GM18519 (cell line): ENCODE data around the gene TEX14.
"Not testable (repeated sequence)": the region's sequence is repeated elsewhere in the genome, so short reads cannot be mapped to it uniquely, and the experiment has no call there.

ENCODE experiments used
- ATAC-seq: cut with Tn5 transposase; IDR thresholded peaks from one replicate; pipeline ENCODE4 v1.9.1; 2021; ENCODE audit warnings: mild to moderate bottlenecking, moderate library complexity; ENCODE audit not compliant: unreplicated experiment, low FRiP score

Gene TEX14

DNA sequence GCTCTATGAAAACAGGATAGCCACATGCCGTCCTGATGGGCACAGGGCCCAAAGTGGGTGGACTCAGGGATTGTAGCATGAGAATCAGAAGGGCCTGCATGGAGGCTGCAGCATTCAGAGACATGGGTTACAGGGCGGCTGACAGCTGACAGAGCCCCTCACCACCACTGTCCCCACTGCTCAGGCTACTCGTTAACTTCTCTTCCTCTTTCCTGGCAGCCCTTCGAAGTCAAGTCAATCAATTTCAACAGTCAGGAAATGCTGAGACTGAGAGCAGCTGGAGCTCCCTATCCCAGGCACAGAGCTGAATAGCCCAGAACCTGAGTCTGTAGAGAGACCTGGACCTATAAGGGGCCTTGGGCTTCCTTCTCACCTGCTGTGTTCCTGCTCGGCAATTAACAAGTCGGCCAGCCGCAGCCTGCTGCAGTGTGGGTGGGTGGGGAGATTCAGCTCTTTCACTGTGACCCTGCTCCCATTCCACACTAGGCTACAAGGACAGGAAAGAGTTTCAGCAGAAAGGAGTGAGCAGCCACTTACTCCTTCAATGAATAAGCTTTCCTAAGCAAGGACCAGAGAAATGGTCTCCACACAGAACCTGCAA lies 76.9 kb downstream of the TEX14 start:
- ATAC-seq: no peak

- no peak for ATAC-seq
Measured at GRCh38 chr17:58611331-58611730, 80.5 kb downstream of the TEX14 start.

DNA sequence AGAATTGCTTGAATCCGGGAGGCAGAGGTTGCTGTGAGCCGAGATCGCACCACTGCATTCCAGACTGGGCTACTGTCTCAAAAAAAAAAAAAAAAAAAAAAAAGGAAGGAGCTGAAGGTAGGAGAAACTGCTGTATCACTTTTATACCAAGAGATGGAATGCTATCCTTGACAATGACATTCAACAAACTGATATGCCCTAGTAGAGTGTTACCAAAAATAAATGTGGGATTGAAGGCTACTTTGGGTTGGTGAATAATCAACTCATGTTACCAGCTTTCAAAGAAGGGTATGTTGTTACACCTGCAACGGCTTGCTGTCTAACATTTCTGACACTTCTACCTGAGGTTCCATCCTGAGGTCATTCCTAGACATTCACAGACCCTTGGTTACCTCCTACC lies 84.9 kb downstream of the TEX14 start:
- ATAC-seq: no peak

GRCh38 chr17:58605986-58606385 lies 85.9 kb downstream of the TEX14 start:
- ATAC-seq: no peak

GRCh38 chr17:58605470-58605869 lies 86.4 kb downstream of the TEX14 start:
- no peak for ATAC-seq

DNA sequence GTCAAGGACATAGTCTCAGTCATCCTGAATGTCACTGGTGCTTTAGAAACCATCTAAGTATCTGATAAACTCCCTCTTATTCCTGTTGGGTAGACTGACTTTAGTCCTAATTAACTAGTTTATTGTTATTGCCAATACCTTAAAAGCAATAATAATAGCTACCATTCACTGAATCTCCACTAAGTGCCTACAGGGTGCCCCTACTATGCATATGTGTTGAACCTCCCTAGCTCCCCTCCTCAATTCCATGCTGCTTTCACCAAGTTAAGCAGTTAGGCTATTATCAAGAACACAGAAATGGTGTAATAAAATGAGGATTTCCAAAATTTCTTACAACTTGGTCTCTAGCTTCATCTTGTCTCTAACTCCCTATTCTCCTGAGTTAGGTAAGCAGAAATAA lies 89.9 kb downstream of the TEX14 start:
- ATAC-seq: no peak

DNA sequence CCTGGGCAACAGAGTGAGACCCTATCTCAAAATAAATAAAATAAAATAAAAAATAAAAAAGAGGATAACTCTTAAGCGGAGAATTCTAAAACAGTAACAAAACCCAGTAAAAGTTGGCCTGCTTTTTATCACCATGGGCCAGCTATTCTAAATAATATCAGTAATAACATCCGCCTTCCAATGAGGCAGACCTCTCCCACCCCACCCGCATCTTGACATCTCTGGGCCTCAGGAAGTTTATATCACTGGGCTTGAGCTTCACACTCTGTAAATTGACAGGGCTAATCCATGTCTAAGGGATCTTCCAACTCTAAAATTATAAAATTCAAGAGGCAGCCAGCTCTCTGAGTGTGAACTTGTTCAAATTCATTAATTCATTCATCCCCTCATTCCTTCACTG lies 94.5 kb downstream of the TEX14 start:
- no peak for ATAC-seq

DNA sequence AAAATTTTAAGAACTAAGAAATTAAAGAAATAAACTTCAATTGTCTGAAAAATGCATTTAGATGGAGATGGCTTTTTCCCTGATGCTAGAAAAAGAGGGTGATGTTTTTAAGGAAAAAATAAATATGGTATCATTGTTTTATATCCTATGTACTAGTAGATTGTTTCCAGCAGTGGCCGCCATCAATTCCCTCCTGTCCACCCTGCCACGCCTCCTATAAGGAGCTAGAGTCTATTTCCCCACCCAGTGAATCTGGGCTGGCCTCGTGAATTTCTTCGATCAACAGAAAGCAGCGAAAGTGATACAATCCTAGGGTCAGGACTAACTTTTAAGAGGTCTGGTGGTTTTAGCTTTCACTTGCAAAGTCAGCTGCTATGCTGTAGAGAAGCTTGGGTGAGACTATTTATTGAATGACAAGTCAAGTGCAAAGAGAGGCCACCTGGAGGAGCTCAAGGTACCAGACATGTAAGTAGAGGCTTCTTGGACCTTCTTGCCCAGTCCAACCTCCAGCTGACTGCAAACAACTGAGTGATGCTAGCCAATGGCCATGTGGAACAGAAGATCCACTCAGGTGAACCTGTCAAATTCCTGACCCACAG lies 96.6 kb downstream of the TEX14 start:
- no peak for ATAC-seq

DNA sequence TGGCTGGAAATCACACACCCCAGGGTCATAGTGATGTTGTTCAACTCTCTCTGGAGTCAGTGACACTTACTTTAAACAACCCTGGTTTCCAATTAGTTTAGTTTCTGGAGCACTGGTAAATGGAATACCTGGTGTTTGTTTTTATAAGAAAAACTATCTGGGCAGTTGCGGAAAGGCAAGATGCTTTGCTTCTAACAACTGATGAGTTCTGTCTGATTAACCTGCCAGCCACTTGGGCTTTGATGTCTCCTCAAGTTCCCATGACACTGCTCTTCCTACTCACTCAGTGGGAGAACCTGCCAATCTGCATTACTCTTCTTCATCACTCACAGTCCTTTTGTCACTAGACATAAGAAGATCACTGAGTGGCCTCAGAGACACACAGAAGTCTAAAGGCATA lies 98.7 kb downstream of the TEX14 start:
- ATAC-seq: no peak

- ATAC-seq: no peak
Measured at GRCh38 chr17:58591455-58591854, 100.4 kb downstream of the TEX14 start.

DNA sequence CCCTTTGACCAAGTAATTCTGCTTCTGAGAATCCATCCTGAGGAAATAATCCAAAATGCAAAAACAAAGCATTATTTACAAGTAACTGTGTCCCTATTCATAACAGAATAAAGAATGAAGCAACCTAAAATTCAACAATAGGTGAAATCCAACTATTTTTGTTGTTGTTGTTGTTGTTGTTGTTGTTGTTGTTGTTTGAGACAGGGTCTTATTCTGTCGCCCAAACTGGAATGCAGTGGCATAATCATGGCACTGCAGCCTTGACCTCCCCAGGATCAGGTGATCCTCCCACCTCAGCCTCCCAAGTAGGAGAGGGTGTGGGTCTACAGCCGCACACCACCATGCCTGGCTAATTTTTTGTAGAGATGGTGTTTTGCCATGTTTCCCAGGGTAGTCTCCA lies 101.5 kb downstream of the TEX14 start:
- no peak for ATAC-seq

DNA sequence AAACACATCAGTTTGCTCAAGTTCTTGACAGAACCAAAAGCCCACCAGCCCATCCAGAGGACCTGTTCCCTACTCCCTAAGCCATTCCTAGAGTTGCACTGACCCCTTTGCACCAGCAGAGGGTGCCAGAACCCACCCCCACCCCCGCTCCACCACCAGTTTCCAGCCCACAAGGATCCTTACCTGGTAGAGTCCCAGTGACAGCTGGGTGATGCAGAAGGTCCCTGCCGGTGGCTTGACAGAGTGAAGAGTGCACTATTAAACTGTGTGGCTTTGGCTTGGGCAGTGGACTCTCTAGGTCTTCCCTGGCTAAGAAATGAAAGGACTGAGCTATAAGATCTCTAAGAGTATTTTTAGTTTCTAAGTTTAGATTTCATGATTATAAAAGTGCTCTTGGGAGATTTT lies 104.1 kb downstream of the TEX14 start:
- ATAC-seq: no peak

DNA sequence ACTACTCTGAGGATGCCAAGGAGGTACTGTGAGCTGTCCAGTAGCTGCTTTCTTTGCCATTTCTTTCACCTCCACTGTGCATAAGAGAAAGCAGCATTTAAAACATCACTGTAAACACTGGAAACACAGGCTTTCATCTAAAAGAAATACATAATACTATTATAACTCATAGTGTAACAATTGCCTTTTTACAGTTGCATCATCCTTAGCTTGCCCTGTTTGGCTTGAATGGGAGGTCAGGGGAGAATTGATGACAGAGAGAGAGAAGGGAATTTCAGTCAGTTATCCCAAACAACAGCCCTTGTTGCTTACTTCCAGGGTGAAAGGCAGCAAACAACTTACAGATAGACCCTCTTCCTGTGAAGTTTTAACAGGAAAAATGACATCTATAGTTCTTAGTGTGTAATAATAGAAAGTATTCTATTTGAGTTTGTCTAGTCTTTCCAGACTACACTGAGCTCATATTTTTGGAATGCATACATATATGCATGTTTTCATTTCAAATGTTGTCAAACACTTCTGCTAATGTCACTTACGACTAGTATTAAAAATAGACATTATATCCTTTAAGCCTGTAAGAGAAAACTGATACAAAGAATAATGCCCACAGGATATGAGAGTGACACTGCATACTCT lies 105.7 kb downstream of the TEX14 start:
- no peak for ATAC-seq

GRCh38 chr17:58585554-58585953 lies 106.3 kb downstream of the TEX14 start:
- ATAC-seq: no peak

- ATAC-seq: no peak
Measured at GRCh38 chr17:58583486-58583885, 108.4 kb downstream of the TEX14 start.

DNA sequence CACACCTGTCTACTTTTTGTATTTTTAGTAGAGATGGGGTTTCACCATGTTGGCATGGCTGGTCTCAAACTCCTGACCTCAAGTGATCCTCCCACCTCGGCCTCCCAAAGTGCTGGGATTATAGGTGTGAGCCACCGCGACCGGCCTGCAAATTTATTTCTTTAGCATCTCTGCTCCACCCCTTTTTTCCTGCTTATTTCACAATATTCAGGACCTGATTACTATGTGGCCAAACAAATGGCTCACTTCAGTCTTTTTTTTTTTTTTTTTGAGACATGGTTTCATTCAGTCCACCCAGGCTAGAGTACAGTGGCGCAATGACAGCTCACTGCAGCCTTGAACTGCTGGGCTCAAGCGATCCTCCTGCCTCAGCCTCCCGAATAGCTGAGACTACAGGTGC lies 109.1 kb downstream of the TEX14 start:
- not testable (repeated sequence) for ATAC-seq

- no peak for ATAC-seq
Measured at GRCh38 chr17:58580671-58581070, 111.2 kb downstream of the TEX14 start.

- no peak for ATAC-seq
Measured at GRCh38 chr17:58577696-58578095, 114.1 kb downstream of the TEX14 start.

GRCh38 chr17:58576679-58577367 lies 115.0 kb downstream of the TEX14 start:
- ATAC-seq: no peak

DNA sequence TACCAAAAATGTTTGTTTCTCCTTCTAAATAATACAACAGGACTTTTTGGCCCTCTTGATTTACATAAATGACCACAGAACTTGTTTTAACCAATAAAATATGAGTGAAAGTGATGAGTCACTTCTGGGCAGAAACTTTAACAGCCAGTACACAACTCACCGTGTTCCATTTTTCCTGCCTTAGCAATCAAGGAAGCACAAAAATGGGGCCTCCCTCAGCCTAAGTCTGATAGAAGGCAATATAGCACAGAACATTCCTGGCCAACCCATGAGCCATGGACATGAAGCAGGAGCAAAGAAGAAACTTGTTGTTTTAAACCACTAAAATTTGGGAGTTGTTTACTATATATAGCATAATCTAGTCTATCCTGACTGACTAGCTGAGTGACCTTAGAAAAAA lies 116.3 kb downstream of the TEX14 start:
- ATAC-seq: no peak

DNA sequence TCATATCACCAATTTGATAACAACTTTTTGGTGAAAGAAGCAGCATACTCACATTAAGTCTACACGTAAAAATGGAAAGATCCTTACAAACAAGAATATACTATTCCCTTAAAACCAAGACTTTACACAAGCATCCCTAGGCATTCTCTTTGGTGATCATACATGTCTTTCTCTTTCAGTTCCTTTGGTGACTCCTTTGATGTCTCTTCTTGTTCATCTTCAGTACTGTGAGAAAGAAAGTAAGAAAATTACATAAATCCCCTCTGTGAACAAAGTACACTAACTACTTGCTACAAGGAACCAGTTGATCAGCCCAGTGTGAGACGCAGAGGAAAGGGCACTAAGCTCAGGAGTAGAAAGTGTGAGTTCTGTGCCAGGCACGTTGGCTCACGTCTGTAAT lies 117.8 kb downstream of the TEX14 start:
- no peak for ATAC-seq

GRCh38 chr17:58572846-58573245 lies 119.0 kb downstream of the TEX14 start:
- no peak for ATAC-seq
